Mucosa of stomach (tissue), 1 donor: ENCODE data around the gene AIRE.

ENCODE experiments used
- H3K27me3 ChIP-seq: one replicate; pipeline ENCODE4 v1.7.0; 2013; ENCODE audit warnings: mild to moderate bottlenecking, low read length; ENCODE audit not compliant: control insufficient read depth, insufficient read depth
- H3K36me3 ChIP-seq: one replicate; pipeline ENCODE4 v1.7.0; 2013; ENCODE audit warnings: low read length; ENCODE audit not compliant: control insufficient read depth, insufficient read depth
- H3K4me1 ChIP-seq: one replicate; pipeline ENCODE4 v1.7.0; 2013; ENCODE audit warnings: mild to moderate bottlenecking, low read length; ENCODE audit not compliant: control insufficient read depth, insufficient read depth
- H3K4me3 ChIP-seq: one replicate; pipeline ENCODE4 v1.7.0; 2013; ENCODE audit warnings: low read length
- H3K9ac ChIP-seq: one replicate; pipeline ENCODE4 v1.7.0; 2013; ENCODE audit warnings: mild to moderate bottlenecking, low read length, moderate library complexity
- H3K9me3 ChIP-seq: one replicate; pipeline ENCODE4 v1.7.0; 2013; ENCODE audit warnings: mild to moderate bottlenecking, low read length, moderate library complexity; ENCODE audit not compliant: control insufficient read depth
- donor health status: Pancreatic carcinoma.

The AIRE gene

DNA sequence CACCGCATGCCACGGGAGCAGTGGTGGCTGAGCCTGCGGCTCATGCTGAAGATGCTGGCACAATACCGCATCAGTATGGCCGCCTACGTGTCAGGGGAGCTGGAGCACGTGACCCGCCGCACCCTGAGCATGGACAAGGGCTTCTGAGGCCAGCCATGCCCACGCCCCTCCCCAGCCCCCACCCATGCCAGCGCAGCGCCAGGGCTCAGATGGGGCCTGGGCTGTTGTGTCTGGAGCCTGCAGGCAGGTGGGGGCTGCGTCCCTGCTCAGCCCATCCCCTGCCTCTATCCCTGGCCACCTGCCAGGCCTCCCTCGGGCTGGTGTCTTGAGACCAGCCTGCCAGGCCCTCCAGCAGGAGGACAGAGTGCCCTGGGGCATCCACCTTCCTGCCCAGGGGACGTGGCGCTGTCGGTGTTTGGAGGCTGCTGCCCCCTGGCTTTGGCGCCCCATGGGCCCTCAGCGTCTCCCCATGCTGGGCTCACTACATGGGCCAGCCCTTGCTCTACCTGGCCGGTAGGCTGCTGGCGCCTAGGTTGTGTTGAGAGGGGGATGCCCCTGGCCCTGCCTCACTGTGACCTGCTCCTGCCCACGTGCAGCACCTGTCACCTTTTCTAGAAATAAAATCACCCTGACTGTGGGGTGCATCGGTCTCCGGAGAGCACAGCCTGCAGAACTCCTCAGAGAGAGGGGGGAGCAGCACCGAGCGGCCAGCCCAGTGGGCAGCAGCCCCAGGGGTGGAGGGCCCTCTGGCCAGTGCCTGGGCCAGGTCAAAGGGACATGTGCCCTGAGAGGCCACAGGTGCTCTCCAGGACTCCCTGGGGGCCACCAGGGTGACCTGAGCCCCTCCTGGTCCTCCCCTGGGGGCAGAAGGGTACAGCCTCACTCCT is 41.3 kb downstream of the AIRE start:
- no peak overlapping the region for H3K9ac ChIP-seq
- H3K27me3 ChIP-seq = no peaks in the 10 kb centered on the region
- H3K36me3 ChIP-seq = no peaks in the 10 kb centered on the region
- no peaks in the 10 kb centered on the region for H3K4me1 ChIP-seq
- H3K9me3 ChIP-seq = no peaks in the 10 kb centered on the region
- H3K4me3 ChIP-seq = no peak overlapping the region

- H3K4me3 ChIP-seq = no peak overlapping the region
- H3K27me3 ChIP-seq = no peaks in the 10 kb centered on the region
- no peak overlapping the region for H3K9ac ChIP-seq
- no peaks in the 10 kb centered on the region for H3K4me1 ChIP-seq
- H3K9me3 ChIP-seq = no peaks in the 10 kb centered on the region
- H3K36me3 ChIP-seq = no peaks in the 10 kb centered on the region
Observed at GRCh38 chr21:44327603-44327974, 41.9 kb downstream of the AIRE start.

DNA sequence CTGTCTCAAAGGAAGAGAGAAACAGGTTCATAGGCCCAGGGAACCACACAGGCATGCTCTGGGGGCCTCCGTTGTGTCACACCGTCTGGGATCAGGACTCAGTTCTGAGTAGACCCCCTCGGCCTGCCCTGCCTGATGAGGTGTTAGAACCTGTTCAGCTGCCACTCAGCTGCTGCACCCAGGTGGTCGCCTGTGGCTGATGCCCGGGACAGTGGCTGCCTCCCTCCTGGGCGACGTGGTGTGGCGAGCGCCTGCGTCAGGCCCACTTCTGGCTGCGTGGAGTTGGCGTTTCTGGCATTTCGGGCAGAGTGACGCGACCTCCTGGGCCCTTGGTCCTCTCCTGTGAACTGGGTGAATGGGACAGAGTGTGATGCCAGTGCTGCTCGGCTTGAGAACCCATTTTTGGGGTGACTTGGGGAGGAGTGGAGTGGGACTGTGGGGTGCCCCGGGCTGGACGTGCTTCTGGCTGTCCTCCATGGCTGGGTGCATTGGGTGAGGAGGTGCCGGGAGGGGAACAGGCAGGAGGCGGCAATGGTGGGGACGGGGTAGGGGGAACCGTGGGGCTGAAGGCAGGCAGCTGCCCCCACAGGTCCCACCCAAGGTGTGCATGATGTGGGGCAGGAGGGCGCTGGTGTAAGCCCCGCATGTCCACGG is 42.7 kb downstream of the AIRE start:
- no peaks in the 10 kb centered on the region for H3K36me3 ChIP-seq
- H3K27me3 ChIP-seq = no peaks in the 10 kb centered on the region
- H3K4me3 ChIP-seq = no peak overlapping the region
- H3K9ac ChIP-seq = no peak overlapping the region
- H3K9me3 ChIP-seq = no peaks in the 10 kb centered on the region
- no peaks in the 10 kb centered on the region for H3K4me1 ChIP-seq

GRCh38 chr21:44329086-44329889 is 43.6 kb downstream of the AIRE start:
- H3K27me3 ChIP-seq = no peaks in the 10 kb centered on the region
- no peak overlapping the region for H3K9ac ChIP-seq
- H3K4me1 ChIP-seq = no peaks in the 10 kb centered on the region
- H3K9me3 ChIP-seq = no peaks in the 10 kb centered on the region
- H3K36me3 ChIP-seq = no peaks in the 10 kb centered on the region
- H3K4me3 ChIP-seq = no peak overlapping the region

DNA sequence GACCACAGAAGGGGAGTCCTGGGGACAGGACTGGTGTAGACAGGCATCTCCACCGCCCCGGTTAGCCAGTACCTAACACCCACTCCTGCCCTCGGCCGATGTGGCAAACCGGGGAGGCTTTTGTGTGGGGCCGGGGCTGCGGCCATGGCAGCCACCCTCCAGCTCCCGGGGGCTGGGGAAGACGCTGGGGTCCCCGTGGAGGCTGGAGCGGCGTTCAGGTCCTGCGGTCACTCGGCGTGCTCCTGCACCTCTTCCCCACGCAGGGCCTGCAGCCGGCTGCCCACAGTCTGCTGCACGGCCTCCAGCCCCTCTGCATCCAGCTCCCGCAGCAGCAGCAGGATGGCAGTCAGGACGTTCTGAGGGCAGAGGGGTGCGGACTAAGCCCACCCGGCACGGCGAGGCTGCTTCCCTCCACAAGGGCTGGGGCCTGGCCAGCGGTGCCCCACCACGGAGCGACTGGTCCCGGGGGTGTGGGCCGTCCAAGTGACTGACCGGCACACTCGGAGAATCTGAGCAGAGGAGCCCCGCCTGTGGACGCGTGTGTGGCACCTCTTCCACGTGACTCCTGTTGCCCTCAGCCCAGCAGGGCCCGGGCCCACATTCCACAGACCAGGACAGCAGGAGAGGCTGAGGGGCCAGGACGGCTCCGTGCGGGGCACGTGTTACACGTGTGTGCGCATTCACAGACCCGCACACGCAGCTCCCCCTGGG is 44.5 kb downstream of the AIRE start:
- Histone ChIP-seq H3K36me3 (no peaks in the 10 kb centered on the region), H3K4me1 (no peaks in the 10 kb centered on the region), H3K9ac (no peak overlapping the region), H3K4me3 (no peak overlapping the region), H3K27me3 (no peaks in the 10 kb centered on the region), H3K9me3 (no peaks in the 10 kb centered on the region)

GRCh38 chr21:44330698-44331097 is 45.0 kb downstream of the AIRE start:
- Histone ChIP-seq H3K9ac (no peak overlapping the region), H3K4me3 (no peak overlapping the region), H3K4me1 (no peaks in the 10 kb centered on the region), H3K27me3 (no peaks in the 10 kb centered on the region), H3K36me3 (no peaks in the 10 kb centered on the region), H3K9me3 (no peaks in the 10 kb centered on the region)

GRCh38 chr21:44331209-44331608 is 45.5 kb downstream of the AIRE start:
- no peaks in the 10 kb centered on the region for H3K9me3 ChIP-seq
- no peak overlapping the region for H3K4me3 ChIP-seq
- no peaks in the 10 kb centered on the region for H3K4me1 ChIP-seq
- no peaks in the 10 kb centered on the region for H3K27me3 ChIP-seq
- H3K36me3 ChIP-seq = no peaks in the 10 kb centered on the region
- no peak overlapping the region for H3K9ac ChIP-seq

GRCh38 chr21:44331650-44332307 is 46.1 kb downstream of the AIRE start:
- Histone ChIP-seq H3K27me3 (no peaks in the 10 kb centered on the region), H3K4me1 (no peaks in the 10 kb centered on the region), H3K4me3 (no peak overlapping the region), H3K9ac (no peak overlapping the region), H3K9me3 (no peaks in the 10 kb centered on the region), H3K36me3 (no peaks in the 10 kb centered on the region)

DNA sequence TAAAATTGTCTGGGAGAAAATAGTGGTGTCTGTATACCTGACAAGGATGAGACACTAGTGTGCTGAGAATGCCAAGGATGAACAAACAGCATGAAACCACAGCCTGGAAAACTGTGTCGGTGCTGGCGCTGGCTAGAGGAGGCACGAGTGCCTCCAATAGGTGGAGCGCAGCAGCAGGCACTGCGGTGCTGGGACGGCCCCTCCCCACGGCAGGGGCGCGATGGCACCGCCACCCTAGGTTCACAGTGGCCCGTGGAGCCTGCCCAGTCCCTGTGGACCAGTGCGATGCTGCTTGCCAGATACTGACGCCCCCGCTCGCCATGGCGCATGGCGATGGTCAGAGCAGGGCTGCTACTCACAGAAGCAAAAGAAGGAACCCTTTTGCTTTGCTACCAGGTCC is 46.7 kb downstream of the AIRE start:
- Histone ChIP-seq H3K4me3 (no peak overlapping the region), H3K36me3 (no peaks in the 10 kb centered on the region), H3K27me3 (no peaks in the 10 kb centered on the region)

DNA sequence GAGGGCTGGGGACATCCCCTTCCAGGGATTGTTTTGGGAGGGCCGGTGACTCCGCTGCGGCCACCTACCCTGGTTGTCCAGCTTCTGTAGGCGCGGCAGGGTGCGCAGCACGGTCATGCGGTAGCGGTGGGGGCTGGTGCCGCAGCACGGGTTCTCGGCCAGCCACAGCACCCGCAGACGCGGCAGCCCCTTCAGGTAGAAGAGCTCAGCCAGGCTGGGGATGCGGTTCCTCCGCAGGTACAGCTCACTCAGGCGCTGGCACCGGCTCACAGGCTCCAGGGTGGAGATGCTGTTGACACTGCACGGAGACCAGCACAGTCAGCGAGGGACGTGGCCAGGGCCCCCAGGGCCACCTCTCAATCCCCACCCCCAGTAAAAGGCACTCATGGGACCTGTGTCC is 47.3 kb downstream of the AIRE start:
- H3K27me3 ChIP-seq = no peaks in the 10 kb centered on the region
- H3K4me1 ChIP-seq = peaks cover 3% of the 10 kb centered on the region
- H3K9me3 ChIP-seq = no peaks in the 10 kb centered on the region
- H3K9ac ChIP-seq = no peak overlapping the region
- no peak overlapping the region for H3K4me3 ChIP-seq
- no peaks in the 10 kb centered on the region for H3K36me3 ChIP-seq

More for the DNA sequence above, 46.7 kb downstream of the AIRE start:
- no peak overlapping the region for H3K9ac ChIP-seq
- H3K4me1 ChIP-seq = no peaks in the 10 kb centered on the region
- H3K9me3 ChIP-seq = no peaks in the 10 kb centered on the region

DNA sequence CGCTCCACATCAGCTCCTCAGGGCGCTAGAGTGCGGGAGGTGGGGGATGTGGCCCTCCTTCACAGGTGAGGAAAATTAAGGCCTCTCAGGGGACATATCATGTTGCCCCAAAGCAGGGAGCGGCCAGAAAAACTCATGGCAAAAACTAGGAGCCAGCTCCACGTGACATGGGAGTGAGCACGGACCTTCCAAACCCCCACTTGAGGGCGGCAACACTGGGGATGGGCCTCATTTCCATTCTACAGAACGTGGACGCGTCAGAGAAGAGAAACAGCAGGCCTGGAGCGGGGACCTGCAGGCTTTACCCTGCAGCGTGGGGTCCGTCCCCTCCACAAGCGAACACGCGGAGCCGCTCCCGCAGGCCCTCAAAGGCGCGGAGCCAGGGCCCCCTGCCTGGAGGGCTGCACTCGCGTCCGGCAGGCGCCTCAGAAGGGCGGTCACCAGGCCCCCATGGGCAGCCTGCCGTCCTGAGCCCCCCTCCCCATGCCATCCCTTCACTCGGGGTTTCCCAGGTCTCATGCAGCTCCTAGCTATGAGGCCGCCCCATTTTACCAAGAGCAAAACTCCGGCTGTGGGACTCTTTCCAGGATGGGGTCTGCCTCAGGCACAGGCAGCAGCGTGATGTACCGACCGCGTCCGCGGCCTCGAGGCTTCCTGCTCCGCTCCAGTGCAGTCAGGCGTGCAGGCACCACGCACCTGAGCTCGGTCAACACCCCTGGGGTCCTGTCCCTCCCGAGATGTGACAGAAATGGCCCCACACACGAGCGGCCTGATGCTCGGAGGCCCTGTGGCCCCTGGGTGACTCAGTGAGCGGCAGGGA is 48.0 kb downstream of the AIRE start:
- Histone ChIP-seq H3K9ac (no peak overlapping the region), H3K27me3 (no peaks in the 10 kb centered on the region), H3K9me3 (no peaks in the 10 kb centered on the region), H3K4me1 (peaks cover 7% of the 10 kb centered on the region), H3K36me3 (no peaks in the 10 kb centered on the region), H3K4me3 (no peak overlapping the region)
